HG02943 (cell line): Measurements from ENCODE around the gene STX7.
"Not testable (repeated sequence)": the region's sequence is repeated elsewhere in the genome, so short reads cannot be mapped to it uniquely, and the experiment has no call there.

Experiments
- ATAC-seq: cut with Tn5 transposase; IDR thresholded peaks from one replicate; pipeline ENCODE4 v1.9.1; 2021; ENCODE audit warnings: mild to moderate bottlenecking, low read depth, moderate library complexity; ENCODE audit not compliant: unreplicated experiment

STX7 gene

GRCh38 chr6:132512638-132513632 is at the start of gene STX7:
Gene STX7 (minus strand): TSS chr6:132513116. CDS start chr6:132503530, 9,586 bp downstream.
- ATAC-seq: peak; percentile 88

- ATAC-seq: not testable (repeated sequence)
Observed at GRCh38 chr6:132560087-132560486, 47.2 kb upstream of the STX7 start.

GRCh38 chr6:132552372-132552771 is 39.5 kb upstream of the STX7 start, which contains the start of gene TAAR8:
Gene TAAR8 (plus strand): TSS chr6:132552672. CDS start chr6:132552693, 21 bp downstream.
- no peak for ATAC-seq

- no peak for ATAC-seq
Observed at GRCh38 chr6:132551214-132551613, 38.3 kb upstream of the STX7 start.

- no peak for ATAC-seq
Observed at GRCh38 chr6:132548746-132549463, 36.0 kb upstream of the STX7 start.

DNA sequence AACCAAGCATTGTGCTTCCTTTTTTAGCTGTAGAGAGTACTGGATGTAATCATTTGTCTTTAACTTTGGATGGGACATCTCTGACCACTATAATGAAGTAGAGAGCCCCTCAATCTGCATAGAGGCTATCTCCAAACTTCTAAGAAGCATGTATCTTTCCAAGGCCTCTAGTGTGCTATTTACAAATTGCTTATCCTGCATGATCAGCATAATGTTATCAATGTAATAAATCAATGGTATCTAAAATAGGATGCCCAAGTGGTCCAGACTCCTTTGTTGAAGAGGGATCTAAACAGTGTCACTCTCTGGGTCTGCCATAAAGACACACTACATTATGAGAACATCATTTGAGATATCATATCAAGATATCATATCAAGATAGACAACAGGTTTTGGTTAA is 31.9 kb upstream of the STX7 start:
- no peak for ATAC-seq

- no peak for ATAC-seq
Observed at GRCh38 chr6:132537977-132538376, 25.1 kb upstream of the STX7 start, which contains the start of gene TAAR9. Gene TAAR9 (plus strand): TSS chr6:132538277. CDS start chr6:132538290, 13 bp downstream.

DNA sequence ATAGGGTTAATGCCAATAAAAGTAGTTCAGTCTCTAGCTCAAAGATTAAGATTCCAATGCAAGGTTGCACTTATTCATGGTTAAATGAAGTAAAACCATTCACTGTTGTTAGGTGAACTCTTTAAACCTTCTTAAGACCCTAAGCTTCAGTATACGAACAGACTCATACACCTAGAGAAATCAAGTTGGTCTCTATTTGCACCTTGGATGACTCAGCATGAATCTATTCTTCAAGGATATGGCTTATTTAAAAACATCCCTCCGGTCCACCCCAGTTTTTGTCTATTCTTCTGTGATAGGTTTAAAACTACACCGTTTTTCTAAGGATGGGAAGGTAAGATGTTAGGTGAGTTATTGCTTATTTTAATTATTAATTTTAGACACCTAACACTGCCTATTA is 24.2 kb upstream of the STX7 start:
- ATAC-seq: no peak

DNA sequence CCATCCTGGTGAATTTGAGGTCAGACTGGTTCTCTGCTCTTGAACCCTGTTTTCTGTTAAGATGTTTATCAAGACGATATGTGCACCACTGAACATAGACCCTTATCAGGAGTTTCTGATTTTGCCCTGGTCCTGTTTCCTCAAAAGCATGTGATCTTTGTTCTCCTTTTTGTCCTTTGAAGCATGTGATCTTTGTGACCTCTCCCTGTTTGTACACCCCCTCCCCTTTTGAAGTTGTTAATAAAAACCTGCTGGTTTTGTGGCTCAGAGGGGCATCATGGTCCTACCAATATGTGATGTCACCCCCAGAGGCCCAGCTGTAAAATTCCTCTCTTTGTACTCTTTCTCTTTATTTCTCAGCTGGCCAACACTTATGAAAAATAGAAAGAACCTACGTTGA is 21.6 kb upstream of the STX7 start:
- not testable (repeated sequence) for ATAC-seq

- ATAC-seq: peak; percentile 94
Observed at GRCh38 chr6:132530293-132530974, 17.5 kb upstream of the STX7 start.

DNA sequence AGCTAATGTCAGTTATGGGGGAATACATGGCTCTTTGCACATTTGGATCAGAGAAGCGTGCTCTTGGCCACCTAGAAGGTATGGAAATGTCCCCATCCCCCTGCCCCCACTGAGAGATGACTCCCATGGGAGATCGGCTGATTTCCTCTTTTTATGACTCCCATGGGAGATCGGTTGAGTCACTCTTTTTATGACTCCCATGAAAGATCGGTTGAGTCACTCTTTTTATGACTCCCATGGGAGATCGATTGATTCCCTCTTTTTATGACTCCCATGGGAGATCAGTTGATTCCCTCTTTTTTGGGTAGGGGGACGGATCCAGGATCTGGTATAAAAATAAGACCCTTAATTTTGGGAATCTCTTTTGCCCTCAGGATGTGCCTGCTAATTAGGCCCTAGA is 14.9 kb upstream of the STX7 start:
- ATAC-seq: no peak

DNA sequence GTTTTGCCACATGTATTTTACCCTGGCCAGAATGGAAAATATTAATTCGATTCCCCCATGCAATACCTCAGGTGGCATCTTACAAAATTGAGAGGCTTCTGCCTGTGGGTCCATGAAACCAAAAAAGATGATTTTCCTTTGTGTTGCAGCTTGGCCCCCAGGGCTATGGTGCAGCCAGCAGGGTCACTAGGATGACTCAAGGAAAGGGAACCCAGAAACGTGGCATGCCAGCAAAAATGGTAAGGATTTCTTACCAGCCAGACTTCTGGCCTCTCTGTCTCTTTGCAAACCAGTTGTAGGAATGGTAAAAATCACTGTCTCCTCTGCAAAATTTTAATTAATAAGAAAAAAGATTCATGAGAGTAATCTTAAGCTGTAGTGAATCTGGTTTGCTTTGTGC is 13.5 kb upstream of the STX7 start:
- ATAC-seq: no peak

DNA sequence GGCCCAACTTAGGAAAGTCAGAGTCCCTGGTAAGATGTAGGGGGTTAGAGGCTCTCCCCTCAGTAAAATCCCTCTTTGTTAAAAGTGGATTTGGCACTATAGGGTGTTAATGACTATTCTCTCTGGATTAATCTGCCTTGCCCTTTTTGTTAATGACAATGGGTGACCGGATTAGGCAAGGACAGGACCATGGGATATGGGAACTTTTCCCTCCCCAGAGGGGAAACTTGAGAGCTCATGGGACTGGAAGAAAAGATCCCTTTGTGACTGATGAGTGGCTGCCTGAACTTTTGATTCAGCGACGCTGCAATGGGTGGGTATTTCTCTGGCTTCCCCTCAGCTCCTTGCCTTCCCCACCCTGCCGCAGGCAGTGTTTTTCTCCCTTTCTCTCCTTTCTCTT is 12.9 kb upstream of the STX7 start:
- ATAC-seq: no peak

DNA sequence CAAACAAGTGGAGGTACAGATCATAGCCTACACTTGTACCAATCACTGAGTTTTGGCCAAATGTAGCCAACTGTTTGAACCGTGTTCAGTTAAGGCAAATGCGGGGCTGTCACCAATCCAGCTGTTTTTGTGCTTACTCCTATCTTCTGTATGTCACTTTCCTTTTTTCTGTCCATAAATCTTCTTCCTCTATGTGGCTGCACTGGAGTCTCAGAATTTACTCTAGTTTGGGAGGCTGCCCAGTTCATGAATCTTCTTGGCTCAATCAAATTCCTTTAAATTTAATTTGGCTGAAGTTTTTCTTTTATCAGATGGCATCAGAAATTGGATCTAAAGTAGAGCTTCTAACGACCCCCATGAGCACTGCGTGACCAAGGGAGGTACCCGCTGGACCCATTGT is 11.7 kb upstream of the STX7 start:
- no peak for ATAC-seq

- ATAC-seq: no peak
Observed at GRCh38 chr6:132520953-132521352, 8.0 kb upstream of the STX7 start.

GRCh38 chr6:132515386-132515785 is 2.5 kb upstream of the STX7 start:
- ATAC-seq: no peak

DNA sequence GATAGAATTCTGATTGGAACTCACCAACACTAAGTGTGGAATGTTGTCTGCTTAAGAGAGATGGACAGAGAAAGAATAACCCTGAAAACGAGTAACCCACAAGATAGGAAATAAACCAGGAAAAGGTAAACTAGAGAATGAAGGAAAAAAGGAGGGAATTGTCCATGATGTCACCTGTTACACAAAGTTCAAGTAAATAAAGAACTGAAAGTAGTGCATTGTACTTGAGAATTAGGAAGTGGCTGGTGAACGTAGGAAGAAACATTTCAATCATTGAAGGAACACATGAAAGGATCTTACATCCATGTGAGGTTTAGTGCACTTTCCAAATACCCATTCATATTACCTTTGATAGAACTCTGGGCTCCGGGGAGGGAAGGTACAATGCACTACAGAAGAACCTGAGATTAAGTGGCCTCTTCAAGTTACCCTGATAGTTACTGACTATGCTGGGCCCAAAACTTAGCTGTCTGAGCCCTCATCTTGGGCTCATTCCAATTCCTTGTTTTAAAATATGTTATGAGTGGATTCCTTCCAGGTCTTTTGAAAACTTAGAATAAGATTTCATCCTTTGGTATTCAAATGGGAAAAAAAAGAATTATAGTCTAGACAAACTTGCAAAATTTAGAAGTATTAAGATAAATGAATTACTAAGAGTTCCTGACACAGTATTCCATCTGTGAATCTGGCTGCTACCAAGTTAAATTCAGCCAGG is 1.1 kb upstream of the STX7 start:
- ATAC-seq: no peak

DNA sequence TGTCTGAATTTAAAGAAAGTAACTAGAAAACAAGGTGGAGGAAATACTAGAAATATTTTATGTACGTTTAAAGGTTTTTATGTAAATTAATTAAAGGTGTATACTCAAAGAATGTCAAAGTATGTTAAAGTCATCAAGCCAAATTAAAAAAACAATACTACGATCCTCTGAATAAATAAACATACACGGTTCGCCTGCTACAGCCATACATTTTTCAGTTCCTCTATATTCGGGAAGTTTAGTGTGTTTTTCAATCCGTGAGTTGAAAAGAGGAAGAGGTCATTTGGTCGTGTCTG is 626 bp downstream of the STX7 start:
- no peak for ATAC-seq

- ATAC-seq: peak; percentile 32
Observed at GRCh38 chr6:132511831-132512220, 1.1 kb downstream of the STX7 start.

DNA sequence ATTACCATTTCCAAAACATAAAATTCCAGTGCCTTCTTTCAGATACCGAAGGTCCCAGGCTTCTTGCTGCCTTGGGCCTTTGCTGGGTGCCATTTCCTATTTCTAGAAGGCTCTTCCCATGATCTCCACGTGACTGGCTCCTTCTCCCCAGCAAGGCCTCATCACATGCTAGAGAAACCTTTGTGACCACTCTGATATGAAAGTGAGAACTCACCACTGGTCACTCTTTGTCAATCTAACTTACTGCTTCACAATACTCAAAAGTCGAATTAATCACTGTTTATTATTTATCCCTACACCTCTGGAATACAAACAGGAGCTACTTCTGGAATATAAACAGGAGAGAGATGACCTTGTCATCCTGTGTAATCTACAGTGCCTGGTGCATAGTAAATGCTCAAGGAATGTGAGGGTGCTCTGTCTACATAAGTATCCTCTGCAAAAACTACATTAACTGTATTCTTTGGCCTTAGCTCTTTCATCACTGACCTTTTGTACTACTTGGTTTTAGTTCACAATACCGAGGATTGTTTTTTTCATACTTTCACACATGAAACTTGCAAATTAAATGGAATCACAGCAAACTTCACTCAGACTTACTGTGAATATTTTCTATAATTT is 1.6 kb downstream of the STX7 start:
- no peak for ATAC-seq
